NCI-H1694 (cell line): ENCODE results near the gene EGR1.

ENCODE experiments used
- DNase-seq: peaks from one replicate; lab custom pipeline; 2025; lab: John Stamatoyannopoulos, UW

The EGR1 gene

GRCh38 chr5:138465261-138466124 lies at the start of gene EGR1:
Gene EGR1, plus strand, starts transcription at chr5:138465479. Its CDS starts 283 bp downstream, at chr5:138465762.
- DNase-seq, result peak; percentile 74

DNA sequence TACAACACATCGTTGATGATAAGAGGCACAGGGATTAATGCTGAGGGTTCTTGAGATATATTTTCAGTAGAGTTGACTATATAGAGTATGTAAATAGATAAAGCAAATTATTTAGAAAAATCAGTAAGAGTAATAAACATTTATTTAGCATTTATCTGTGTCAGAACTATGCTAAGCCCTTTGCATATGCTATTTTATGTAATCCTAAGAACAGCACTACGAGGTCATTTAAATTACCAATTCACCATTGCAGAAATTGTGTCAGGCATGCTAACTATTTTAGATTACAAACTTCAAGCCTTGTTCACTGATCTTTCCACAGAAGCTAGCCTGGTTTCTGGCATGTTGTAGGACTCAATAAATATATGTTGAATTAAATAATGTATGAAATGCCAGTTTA lies 46.8 kb upstream of the EGR1 start:
- no peak for DNase-seq

GRCh38 chr5:138425079-138425478 lies 40.2 kb upstream of the EGR1 start:
- no peak for DNase-seq

GRCh38 chr5:138435943-138436342 lies 29.3 kb upstream of the EGR1 start:
- DNase-seq, result no peak

GRCh38 chr5:138438003-138438723 lies 27.1 kb upstream of the EGR1 start:
- no peak for DNase-seq

DNA sequence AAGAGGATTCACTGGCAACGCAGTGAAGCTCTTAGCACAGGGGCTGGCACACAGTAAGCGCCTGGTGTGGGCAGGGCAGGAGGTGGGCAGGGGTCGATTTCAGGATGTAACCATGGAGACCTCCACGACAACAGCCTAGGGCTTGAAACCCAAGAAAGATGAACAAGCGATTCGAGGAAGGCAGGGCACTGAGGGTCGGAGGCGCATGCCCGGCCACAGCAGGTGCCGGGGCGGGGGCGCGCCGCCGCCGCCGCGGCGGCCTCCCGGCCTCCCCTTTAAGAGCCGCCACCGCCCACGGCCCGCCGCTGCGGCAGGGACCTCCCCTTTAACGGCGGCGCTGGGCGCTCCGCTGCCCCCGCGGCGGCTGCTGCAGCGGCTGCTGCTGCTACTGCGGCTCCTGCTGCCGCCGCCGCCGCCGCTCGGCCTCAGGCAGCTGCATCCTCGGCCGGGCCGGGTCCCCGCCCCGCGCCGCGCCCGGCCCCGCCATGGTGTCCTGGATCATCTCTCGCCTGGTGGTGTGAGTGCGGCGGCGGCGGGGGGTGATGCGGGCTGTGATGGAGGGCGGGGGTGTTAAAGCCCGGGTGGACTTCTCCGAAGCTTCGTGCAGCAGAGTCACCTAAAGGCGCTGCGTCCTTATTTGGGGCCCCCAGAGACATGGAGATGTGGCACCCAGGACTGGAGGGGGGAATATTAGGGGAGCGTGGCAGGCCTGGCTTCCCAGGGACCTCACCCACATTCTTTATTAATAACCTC lies 26.4 kb upstream of the EGR1 start, which contains the start of gene REEP2:
REEP2 (plus strand) TSS at position 334 of the 753 bp plus-strand sequence; CDS start at position 486, 152 bp downstream.
- DNase-seq, result no peak

- no peak for DNase-seq
Observed at GRCh38 chr5:138439477-138440158, 25.7 kb upstream of the EGR1 start.

DNA sequence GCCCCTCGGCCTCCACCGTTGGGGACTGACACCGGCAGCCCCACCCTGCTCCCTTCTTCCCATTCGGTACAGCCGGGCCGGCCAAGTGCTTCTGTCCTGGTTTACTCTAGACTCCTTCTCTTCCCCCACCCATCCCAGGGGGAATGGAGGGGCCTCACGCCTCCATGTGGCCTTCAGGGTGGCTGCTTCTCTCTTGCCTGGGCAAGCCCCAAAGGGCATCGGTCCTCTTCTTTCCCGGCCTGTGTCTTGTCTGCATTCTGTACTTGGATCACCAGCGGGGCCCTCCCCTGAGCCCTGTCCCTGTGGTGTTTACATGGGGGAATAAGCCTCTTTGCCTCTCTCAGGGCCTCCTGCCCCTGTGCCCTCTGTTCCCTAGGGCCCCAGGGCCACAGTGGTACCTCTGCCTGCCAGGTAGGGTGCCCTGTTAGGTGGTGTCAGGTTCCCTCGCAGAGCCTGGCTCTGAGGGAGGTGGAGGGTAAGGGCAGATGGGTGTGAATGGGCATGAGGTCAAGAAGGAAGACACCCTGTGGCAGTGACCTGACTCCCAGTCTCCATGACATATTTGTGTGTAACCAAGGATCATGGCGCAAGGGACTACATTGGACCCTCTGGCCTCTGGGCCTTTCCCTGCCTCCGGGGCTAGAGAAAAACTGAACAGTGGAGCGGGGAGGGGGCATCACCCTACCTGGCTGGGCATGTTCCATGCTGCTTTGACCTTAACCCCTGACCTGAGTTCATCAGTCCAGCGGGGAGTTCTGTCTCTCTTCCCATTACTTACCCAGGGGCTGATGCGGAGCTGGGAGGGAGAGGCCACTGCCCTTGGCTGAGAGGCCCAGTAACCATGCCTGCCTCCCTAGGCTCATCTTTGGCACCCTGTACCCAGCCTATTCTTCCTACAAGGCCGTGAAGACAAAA lies 24.9 kb upstream of the EGR1 start:
- no peak for DNase-seq

GRCh38 chr5:138441221-138441620 lies 24.1 kb upstream of the EGR1 start:
- no peak for DNase-seq

DNA sequence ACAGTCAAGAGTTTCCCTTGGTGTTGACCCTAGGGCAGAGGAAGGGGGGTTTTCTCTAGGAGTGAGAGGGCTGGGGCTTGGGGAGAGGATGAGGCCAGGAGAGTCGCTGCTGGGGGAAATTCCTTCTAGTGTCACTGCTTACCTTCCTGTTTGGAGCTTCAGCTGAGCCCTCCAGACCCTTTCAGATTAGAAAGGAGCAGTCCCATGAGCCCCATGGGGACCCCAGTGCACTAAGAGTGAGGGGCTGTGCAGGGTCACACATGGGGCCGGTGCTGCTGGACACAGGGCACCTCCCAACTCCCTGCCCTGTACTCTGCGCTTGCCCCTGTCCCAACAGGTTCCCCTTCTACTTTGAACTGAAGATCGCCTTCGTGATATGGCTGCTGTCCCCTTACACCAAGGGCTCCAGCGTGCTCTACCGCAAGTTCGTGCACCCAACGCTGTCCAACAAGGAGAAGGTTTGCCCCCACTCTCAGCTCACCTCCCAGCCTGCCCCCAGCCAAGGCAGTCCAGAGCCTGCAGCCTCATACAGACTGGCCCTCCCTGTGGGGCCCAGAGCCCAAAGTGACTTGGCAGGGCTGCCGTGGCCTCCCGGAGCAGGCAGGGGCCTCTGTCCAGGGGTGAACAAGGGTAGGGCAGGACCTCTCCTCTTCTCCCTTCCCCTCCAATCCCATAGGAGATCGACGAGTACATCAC lies 21.1 kb upstream of the EGR1 start:
- DNase-seq, result no peak

DNA sequence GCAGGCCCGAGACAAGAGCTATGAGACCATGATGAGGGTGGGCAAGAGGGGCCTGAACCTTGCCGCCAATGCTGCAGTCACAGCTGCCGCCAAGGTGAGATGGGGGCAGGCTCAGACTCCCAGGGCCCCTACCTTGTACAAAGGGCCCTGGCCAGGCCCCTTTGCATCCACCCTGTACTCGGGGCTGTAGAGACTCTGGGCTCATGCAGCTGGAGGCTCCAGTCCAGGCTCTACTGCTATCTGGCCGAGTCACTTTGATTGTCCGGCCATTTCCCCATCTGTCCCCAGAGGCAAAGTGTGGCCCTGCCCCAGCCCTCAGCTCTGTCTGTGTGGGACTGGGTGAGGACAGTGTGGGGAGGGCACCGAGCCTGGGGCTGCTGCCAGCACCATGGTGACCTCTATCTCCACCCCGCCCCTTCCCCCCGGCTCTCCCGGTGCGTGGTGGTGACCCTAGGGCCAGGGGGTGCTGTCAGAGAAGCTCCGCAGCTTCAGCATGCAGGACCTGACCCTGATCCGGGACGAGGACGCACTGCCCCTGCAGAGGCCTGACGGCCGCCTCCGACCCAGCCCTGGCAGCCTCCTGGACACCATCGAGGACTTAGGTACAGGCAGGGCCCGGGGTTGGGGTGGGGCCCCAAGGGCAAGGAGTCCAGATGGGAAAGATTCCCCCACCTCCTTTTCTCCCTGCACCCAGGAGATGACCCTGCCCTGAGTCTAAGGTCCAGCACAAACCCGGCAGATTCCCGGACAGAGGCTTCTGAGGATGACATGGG lies 20.3 kb upstream of the EGR1 start:
- no peak for DNase-seq

DNA sequence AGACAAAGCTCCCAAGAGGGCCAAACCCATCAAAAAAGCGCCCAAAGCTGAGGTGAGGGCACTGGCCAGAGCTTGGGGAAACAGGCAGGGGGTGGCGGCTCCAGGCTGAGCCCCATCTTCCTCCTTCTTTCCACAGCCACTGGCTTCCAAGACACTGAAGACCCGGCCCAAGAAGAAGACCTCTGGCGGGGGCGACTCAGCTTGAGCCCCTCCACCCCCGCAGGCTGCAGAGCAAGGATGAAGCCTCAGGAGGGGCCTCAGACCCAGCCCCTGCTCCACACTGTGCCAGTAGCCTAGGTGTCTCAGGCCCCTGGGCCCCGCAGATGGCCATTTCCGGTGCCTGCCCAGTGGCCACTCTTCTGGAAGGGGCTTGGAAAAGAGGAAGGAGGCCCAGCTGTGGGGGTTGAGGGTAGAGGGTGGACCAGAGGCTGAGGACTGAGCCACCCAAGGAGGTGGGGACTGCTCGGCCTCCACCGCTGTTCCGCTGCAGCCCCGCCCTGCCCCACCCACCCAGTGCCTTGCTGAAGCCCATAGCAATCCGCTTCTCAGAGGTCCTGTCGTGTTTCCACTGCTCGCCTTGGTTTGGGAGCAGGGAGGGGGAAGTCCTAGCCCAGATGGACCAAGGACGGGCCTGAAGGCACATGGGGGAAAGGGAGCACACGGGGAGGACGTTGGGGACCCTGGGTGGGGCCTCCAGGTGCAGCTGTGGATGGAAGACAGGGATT lies 19.6 kb upstream of the EGR1 start:
- DNase-seq, result no peak

DNA sequence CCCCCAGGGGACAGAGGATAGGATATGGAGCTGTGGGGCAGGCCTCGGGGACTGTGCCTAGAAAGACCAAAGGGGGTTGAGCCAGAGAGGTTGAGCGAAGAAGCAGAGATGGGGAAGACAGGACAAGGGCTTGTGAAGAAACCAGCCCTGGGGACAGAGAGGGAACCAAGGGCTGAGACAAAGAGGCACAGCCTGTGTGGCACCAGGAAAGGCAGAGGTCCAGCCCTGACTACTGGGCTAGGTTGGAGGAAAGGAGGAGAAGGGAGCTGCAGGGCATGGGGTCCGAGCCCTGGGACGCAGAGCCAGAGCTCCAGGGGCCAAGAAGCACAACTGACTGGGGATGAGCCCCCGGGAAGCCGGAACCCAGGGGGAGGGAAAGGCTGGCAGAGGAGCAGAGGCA lies 17.2 kb upstream of the EGR1 start:
- no peak for DNase-seq

- DNase-seq, result peak; percentile 44
Observed at GRCh38 chr5:138448481-138449398, 16.5 kb upstream of the EGR1 start.

DNA sequence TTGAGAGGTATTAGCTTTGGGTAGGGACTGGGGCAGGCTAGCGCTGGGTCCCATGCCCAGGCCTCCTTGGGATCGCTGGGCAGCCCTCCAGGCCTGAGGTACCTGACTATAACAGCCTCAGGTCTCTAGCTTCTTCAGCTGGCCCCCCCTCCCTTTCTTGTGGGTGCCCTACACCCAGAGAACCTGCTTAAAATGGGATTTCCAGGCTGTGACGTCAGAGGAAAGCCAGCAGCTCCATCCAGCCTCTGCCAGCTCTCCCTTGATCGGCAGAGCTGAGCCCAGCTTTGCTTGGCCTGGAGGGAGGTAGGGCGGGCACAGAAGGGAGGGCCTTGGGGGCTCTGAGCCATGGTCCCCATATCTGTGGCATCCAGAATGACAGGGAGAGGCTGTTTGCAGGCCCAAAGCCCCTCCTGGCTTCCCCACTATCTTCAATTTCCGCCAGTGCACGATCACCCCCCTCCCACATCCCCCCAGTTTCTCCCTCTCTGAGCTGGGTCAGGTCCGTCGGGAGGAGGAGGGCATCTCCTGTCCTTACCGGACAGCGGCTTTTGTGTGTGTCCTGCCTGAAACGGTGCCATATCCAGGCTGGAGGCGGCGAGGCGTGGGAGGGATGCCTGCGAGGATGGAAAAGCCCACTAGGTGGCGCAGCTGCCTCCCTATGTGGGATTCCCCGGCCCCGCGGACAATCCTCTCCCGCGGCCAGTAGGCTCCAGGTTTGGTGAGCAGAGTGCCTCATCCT lies 15.6 kb upstream of the EGR1 start:
- DNase-seq, result peak; percentile 58

DNA sequence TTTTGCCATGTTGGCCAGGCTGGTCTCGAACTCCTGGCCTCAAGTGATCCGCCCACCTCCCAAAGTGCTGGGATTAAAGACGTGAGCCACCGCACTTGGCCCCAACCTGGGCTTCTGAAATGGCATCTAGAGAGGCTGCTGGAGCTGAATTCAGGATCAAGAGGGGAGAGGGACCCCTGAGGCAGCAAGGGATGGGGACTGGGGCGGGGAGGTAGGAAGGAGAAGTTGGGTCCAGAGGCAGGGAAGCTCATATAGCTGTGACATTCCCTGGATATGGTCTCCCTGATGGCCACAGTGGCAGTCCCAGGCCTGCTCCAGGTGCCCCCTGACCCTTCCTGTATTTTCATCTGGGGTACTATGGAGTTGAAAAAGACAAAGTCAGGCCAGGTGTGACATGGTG lies 14.3 kb upstream of the EGR1 start:
- no peak for DNase-seq

- no peak for DNase-seq
Observed at GRCh38 chr5:138452720-138453119, 12.6 kb upstream of the EGR1 start.
